ENCODE measurements around the gene TMBIM1.

GRCh38 chr2:218228366-218229090 is 63.8 kb downstream of the TMBIM1 start:
- no peak for TF ChIP-seq CTCF (IDR thresholded peaks at IDR 0.05)
- no peak for TF ChIP-seq POLR2A (IDR thresholded peaks at IDR 0.05)
- no peak for TF ChIP-seq POLR2AphosphoS5 (IDR thresholded peaks at IDR 0.05)
- TF ChIP-seq EP300 (IDR thresholded peaks at IDR 0.05) = no peak
